Measurements from ENCODE around the gene SPATA3. TPM values are rescaled to one million over a fixed set of nuclear protein-coding genes. Genes with fewer than 3 reads are reported as not detected.

SPATA3 gene
- total and polyA plus RNA-seq, 2 of the 13 experiments (the other 11 are each of a cell fraction or from before 2014, with no cell fraction given) = not detected

DNA sequence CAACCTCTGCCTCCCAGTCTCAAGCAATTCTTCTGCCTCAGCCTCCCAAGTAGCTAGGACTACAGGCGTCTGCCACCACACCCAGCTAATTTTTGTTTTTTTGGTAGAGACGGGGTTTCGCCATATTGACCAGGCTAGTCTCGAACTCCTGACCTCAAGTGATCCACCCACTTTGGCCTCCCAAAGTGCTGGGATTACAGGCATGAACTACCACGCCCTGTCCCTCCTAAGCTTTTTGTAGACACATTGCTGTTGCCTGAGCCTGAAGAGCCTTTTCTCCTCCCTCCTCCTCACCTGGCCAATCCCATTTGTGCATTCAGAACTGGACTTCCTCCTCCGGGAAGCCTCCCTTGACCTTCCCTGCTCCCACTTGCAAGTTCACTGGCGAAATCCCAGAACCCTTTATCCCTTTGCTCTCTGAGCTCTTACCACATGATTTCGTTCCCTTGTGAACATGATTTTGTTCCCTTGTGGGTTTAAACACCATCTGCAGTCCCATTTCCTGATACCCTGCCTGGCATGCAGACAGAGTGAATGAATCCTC, 44.0 kb downstream of the SPATA3 start (continued):
- TF ChIP-seq, protein P1, sequence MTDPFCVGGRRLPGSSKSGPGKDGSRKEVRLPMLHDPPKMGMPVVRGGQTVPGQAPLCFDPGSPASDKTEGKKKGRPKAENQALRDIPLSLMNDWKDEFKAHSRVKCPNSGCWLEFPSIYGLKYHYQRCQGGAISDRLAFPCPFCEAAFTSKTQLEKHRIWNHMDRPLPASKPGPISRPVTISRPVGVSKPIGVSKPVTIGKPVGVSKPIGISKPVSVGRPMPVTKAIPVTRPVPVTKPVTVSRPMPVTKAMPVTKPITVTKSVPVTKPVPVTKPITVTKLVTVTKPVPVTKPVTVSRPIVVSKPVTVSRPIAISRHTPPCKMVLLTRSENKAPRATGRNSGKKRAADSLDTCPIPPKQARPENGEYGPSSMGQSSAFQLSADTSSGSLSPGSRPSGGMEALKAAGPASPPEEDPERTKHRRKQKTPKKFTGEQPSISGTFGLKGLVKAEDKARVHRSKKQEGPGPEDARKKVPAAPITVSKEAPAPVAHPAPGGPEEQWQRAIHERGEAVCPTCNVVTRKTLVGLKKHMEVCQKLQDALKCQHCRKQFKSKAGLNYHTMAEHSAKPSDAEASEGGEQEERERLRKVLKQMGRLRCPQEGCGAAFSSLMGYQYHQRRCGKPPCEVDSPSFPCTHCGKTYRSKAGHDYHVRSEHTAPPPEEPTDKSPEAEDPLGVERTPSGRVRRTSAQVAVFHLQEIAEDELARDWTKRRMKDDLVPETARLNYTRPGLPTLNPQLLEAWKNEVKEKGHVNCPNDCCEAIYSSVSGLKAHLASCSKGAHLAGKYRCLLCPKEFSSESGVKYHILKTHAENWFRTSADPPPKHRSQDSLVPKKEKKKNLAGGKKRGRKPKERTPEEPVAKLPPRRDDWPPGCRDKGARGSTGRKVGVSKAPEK (CRISPR knock-in tag; IDR thresholded peaks at IDR 0.05; ENCODE audit: borderline replicate concordance) = peak; percentile 81; the same call in 1 of the 2 replicates
- no peak for TF ChIP-seq MLXIP (CRISPR knock-in tag; IDR thresholded peaks at IDR 0.05; ENCODE audit: borderline replicate concordance)
- TF ChIP-seq SMC3 (IDR thresholded peaks at IDR 0.05; ENCODE audit: low read length) = no peak
- TF ChIP-seq FOXJ3 (CRISPR knock-in tag; IDR thresholded peaks at IDR 0.05; ENCODE audit: borderline replicate concordance) = no peak
- TF ChIP-seq GABPA (IDR thresholded peaks at IDR 0.05; ENCODE audit: low read depth, low read length) = no peak
- TF ChIP-seq GABPA (CRISPR knock-in tag; IDR thresholded peaks at IDR 0.05; ENCODE audit: low read depth) = 0 out of 2 replicates have a peak, but pooled peaks have one; percentile 20
- no peak for TF ChIP-seq CSRNP1 (CRISPR knock-in tag; IDR thresholded peaks at IDR 0.05)
- no peak for TF ChIP-seq TMF1 (CRISPR knock-in tag; IDR thresholded peaks at IDR 0.05; ENCODE audit: low read depth)
- TF ChIP-seq TAF15 (IDR thresholded peaks at IDR 0.05; ENCODE audit: low read depth, low read length, poor library complexity, severe bottlenecking) = no peak
- TF ChIP-seq ZFP62 (CRISPR knock-in tag; IDR thresholded peaks at IDR 0.05) = no peak
- TF ChIP-seq PBX3 (CRISPR knock-in tag; IDR thresholded peaks at IDR 0.05; ENCODE audit: borderline replicate concordance) = no peak
- TF ChIP-seq, protein P2, sequence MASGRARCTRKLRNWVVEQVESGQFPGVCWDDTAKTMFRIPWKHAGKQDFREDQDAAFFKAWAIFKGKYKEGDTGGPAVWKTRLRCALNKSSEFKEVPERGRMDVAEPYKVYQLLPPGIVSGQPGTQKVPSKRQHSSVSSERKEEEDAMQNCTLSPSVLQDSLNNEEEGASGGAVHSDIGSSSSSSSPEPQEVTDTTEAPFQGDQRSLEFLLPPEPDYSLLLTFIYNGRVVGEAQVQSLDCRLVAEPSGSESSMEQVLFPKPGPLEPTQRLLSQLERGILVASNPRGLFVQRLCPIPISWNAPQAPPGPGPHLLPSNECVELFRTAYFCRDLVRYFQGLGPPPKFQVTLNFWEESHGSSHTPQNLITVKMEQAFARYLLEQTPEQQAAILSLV (CRISPR knock-in tag; IDR thresholded peaks at IDR 0.05; ENCODE audit: borderline replicate concordance) = no peak
- TF ChIP-seq MAF1 (CRISPR knock-in tag; IDR thresholded peaks at IDR 0.05; ENCODE audit: borderline replicate concordance) = no peak
- no peak for TF ChIP-seq ZHX1 (CRISPR knock-in tag; IDR thresholded peaks at IDR 0.05; ENCODE audit: low read depth)
- TF ChIP-seq ZFX (CRISPR knock-in tag; IDR thresholded peaks at IDR 0.05; ENCODE audit: low read depth) = peak; percentile 39; the same call in 1 of the 2 replicates
